NCI-H524 (cell line): ENCODE measurements around the gene ATP6V0A4.
A peak's percentile ranks its signal among the peaks of the same experiment; 100 is the strongest.
"Not testable (repeated sequence)": the region's sequence is repeated elsewhere in the genome, so short reads cannot be mapped to it uniquely, and the experiment has no call there.

Experiments
- DNase-seq, 2 experiments: peaks; one replicate each; lab custom pipeline; 2025; lab: John Stamatoyannopoulos, UW

ATP6V0A4 gene

DNA sequence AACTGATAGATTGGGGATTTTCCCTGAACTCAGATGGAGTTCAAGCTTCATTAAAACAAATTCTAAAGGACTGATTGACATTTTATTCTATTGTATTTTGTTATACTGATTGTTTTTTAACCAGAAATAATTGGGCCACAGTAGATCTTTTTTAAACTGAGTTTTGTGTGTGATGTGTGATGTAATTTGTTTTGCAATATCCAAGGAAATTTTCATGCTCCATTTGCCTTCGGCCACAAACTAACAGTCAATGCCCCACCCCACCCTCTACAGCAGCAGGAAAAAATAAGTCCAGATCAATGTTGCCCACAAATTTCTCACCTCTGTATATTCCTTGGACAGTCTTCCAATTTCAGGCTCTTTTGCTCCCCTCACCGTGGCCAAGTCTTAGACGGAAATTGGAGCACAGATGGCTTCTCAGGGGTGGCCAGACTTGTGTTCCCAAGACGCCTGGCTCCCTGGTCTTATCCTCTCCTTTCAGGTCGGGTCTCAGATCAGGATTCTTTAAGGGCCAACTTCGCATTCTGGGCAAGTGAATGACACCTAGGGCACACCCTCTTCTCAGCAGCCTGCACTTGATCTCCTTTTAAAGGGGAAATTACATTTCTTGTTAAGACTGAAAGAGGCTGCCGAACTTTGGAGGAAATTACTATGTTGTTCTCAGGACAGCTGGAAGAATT is 97.0 kb downstream of the ATP6V0A4 start, which contains the start of gene SVOPL:
SVOPL (minus strand) TSS at position 506 of the 680 bp plus-strand sequence. CDS start 22,317 bp downstream, outside the sequence.
- DNase-seq, result no peak

DNA sequence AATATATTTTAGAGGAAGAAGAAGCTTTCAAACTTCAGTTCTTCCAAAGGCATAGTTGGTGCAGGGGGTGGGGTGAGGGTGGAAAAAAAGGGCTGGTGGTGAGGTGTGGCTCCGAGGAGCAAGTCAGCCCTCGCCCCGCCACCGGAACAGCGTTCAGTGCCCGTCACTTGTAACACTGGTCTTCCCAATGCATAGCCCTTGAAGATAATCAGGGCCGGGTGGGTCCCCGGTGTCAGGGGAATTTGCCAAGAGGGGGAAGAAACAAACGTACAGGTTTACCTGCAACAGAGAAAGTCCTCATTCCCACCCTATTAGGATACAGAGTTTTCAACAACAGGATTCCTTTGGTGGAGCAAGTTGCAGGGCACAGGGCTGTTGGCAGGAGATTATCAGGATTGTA is 98.3 kb downstream of the ATP6V0A4 start:
- DNase-seq, result no peak

DNA sequence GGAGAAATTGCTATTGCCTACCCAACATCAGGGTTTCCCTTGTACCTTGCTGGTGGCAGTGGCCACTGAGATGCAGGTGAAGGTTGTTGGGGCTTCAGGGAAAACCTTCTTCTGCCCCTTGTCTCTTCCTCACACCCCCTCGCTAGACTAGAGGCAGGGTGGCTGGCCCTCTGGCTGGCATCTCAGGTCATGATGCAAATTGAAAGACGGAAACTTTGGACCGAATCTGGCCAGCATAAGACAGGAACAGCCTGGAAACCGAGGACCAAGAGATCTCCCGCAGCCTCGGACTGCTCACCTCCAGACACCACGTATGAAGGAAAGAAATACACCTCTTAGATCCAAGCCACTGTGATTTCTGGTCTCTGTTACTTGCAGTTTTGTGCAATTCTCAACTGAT is 99.7 kb downstream of the ATP6V0A4 start:
- no peak for DNase-seq

DNA sequence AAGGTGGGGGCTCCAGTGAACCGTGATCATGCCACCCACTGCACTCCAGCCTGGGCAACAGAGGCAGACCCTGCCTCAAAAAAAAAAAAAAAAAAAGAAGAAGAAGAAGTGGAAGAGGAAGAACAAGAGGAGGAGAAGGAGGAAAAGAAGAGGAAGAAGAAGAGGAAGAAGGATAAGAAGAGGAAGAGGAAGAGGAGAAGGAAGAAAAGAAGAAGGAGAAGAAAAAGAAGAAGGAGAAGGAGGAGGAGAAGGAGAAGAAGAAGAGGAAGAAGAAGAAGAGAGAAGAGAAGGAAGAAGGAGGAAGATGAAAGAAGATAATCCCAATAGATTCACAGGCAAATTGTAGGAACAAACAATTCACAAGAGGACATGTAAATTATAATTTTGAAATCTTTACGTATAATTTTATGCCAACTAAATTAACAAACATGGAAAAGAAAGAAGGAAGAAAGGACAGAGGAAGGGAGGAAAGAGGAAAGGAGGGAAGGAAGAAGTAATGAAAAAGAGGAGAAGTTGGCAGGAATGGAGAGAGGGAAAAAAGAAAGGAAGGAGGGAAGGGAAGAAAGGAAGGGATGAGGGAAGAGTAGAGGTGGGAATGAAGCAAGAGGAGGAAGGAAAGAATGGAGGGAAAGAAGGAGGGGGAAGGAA is 100.3 kb downstream of the ATP6V0A4 start:
- DNase-seq, result no peak

DNA sequence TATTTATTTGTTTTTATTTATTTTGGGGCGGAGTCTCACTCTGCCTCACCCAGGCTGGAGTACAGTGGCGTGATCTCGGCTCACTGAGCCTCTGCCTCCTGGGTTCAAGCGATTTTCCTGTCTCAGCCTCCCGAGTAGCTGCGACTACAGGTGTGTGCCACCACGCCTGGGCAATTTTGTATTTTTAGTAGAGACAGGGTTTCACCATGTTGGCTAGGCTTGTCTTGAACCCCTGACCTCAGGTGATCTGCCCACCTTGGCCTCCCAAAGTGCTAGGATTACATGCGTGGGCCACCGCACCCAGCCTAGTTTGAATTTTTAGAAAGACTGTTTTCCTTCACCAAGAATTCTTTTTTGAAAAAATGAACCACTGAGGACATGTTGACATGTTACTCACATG is 102.2 kb downstream of the ATP6V0A4 start:
- DNase-seq, result not testable (repeated sequence)

DNA sequence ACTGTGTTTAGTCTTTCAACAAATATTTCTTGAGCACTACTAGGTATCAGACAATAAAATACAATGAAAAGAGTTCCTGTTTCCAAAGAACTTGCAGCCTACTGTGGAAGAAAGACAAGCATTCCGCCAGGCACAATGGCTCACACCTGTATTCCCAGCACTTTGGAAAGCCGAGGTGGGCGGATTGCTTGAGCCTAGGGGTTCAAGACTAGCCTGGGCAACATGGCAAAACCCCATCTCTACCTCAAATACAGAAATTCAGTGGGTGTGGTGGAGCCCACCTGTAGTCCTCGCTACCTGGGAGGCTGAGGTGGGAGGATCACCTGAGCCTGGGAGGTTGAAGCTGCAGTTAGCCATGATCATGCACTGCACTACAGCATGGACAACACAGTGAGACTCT is 102.9 kb downstream of the ATP6V0A4 start:
- no peak for DNase-seq

DNA sequence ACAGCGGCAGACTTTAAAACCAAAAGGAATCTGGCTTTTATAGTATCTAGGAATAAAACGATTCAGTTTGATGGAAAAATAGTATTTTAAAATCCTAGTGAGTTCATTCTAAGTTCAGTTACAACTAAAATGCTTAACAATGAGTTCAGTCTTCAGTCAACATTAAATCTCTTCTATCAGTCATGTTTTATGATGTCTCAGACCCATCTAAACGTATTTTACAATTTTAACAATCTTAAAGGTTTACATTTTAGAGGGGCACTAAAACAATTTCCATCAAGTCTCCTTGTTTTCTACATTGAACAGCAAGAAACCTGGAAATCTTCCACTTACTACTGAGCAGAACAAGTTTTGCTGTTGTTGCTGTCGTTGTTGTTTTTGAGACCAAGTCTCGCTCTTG is 106.8 kb downstream of the ATP6V0A4 start:
- no peak for DNase-seq

DNA sequence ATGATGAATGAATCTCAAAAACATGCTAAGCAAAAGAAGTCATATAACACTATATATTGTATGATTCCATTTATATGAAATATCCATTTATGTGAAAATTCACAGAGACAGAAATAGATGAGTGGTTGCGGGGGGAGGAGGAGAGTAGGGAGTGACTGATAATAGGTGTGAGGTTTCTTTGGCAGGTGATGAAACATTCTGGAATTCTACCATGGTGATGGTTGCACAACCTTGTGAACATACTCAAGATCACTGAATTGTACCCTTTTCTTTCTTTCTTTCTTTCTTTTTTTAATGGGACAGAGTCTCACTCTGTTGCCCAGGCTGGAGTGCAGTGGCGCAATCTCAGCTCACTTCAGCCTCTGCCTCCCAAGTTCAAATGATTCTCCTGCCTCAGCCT is 107.5 kb downstream of the ATP6V0A4 start:
- no peak for DNase-seq

DNA sequence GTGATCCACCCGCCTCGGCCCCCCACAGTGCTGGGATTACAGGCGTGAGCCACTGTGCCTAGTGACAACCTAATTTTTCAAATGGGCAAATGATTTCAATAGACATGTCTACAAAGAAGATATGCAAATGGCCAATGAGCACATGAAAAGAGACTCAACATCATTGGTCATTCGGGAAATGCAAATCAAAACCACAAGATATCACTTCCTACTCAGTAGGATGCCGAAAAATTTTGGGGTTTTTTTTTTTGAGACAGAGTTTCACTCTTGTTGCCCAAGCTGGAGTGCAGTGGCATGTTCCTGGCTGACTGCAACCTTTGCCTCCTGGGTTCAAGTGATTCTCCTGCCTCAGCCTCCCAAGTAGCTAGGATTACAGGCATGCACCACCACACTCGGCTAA is 110.0 kb downstream of the ATP6V0A4 start:
- not testable (repeated sequence) for DNase-seq

DNA sequence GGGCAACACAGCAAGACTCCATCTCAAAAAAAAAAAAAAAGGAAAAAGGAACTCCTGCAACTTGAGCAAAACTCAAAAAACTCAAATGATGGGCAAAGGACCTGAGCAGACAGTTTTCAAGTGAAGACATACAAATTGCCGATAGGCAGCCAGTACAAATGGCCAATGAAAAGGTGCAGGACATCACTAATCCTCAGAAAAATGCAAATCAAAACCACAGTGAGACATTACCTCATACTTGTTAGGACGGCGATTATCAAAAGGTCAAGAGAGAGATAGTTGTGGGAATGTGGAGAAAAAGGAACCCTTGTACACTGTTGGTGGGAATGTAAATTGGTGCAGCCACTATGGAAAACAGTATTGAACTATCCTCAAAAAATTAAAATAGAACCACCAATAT is 113.7 kb downstream of the ATP6V0A4 start:
- no peak for DNase-seq

DNA sequence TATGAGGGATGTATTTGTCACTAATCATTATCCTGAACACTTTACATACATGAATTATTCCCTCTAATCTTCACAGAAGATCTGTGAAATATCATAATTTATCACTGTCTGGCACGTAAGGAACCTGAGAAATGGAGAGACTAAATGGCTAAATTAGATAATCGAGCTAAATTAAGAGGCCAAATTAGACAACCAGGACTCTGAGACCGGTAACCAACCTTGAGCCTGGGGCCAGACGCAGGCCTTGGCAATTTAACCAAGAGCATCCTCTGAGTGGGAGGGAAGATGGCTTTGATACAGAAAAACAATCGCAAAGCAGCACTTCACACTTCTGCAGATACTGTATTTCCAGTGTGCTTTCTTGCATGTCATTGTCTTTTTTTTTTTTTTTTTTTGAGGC is 118.2 kb downstream of the ATP6V0A4 start:
- DNase-seq, result no peak

DNA sequence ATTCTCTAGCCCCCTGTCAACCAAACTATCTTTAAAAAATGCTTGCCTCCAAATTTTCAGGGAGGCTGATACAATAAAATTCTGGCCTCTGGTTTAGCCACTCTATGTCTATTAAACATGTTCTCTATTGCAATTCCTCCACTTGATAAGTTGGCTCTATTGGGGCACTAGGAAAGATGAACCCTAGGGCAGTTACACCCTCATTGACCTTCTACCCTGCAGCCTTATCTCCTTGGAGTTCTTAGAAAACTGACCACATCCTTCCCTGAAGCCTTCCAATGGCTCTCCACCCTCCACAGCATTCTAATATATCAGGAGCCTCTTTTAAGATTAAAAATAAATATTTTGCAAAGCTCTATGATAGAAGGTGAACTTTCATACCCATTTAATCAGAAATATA is 127.4 kb downstream of the ATP6V0A4 start:
- no peak for DNase-seq

DNA sequence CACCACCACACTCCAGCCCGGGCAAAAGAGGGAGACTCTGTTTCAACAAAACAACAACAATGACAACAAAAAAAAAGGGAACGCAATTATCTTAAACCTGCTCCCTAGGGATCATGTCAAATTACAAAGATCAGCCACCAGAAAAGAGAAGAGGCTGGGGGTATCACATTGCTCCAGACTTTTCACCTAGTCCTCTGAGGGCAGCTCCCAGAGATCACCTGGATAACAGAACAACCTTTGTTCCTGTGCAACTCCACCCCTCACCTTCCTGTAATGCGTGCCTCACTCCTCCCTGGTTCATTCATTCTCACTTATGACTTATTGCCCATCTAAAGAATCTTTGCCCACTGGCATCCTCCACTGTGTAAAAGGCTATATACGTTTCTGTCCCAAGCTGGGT is 128.6 kb downstream of the ATP6V0A4 start:
- DNase-seq, result no peak

DNA sequence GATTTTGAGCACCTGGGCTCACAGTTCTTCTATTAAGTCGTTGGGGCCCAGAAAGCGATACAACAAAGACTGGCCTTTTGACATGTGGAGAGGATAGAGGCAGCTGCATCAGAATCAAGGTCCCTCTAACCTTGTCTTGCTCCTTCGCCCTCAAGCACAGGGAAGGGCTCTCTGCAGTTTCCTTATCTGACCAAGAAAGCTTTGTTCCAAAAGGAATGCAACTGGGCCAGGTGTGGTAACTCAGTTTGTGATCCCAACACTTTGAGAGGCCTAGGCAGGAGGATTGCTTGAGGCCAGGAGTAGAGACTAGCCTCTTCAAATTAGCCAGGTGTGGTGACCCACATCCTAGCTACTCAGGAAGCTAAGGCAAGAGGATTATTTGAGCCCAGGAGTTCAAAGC is 129.1 kb downstream of the ATP6V0A4 start:
- no peak for DNase-seq

DNA sequence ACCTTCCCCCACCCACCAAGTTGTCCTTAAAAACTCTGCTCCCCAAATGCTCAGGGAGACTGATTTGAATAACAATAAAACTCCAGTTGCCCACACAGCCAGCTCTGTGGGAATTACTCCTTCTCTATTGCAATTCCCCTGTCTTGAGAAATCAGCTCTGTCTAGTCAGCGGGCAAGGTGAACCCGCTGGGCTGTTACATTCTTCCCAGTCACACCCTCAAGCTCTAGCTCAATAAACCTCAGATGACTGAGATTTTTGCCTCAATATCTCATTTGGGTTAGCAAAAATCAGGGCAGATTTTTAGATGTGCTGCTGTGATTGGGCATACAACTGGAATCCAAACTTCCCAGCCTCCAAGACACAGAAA is 129.8 kb downstream of the ATP6V0A4 start:
- DNase-seq, result no peak

DNA sequence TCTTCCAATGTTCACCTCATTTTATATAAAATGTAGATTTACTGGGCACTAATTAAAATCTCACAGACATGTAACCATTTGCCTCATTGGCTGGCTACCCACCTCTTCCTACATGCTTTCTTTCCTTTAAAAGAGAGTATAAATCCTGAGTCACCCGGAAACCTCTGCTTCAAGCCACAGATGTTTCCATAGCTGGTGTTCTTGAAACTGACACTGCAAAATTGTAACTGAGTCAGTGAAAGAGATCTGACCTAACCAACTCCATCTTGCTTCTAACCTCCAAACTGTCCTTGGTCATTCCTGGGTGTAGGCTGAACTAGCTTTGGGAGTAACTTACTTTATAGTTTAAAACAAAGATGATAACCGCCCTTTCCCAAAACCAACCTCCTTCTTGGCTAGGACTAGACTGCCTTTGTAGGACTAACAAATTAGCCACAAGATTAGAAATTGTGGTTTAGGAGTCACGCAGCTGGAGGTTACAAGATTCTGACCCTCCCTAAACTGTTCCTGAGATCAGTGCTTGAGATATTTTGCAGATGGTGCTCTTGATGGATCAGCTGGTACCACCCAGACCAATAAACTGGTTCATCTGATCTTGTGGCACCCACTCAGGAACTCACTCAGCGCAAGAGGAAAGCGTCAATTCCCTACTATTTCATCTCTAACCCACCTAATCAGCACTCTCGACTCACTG is 130.3 kb downstream of the ATP6V0A4 start:
- DNase-seq, result no peak

DNA sequence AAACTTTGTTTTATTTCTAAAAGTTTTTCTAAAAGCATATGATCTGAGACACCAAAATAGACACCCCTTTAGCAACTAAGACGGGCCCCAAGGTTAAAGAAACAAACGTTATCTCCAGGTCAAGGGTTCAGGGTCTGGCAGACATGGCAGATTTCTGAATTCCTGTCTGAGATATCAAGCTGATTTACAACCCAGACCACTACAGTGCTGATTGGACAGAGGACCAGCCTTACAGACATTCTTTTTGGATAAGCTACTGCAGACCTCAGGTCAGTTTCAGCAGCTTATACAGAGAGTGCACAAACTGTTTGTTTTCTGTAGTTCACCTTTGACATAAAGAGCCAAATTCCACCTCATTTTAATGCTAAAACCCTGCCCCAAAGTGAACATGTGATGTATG is 131.6 kb downstream of the ATP6V0A4 start:
- DNase-seq, result no peak

DNA sequence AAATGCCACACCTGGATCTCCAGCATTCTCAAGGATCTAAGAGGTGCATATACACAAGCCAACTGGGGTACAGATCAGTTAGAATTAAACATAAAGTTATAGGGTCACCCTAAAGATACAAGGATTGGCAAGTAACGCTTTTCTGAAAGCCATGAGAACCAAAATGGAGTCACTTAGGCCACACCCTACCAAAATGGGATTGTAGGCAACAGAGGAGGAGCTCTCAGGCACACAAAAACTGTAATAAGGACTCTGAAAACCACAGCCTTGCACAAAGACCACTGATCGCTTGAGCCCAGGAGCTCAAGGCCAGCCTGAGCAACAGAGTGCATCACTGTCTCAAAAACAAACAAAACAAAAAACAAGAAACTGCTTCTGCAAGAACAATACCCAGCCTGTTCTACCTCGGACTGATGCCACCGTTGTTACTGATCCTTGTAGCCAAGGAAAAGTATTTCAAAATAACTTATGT is 132.3 kb downstream of the ATP6V0A4 start:
- no peak for DNase-seq

DNA sequence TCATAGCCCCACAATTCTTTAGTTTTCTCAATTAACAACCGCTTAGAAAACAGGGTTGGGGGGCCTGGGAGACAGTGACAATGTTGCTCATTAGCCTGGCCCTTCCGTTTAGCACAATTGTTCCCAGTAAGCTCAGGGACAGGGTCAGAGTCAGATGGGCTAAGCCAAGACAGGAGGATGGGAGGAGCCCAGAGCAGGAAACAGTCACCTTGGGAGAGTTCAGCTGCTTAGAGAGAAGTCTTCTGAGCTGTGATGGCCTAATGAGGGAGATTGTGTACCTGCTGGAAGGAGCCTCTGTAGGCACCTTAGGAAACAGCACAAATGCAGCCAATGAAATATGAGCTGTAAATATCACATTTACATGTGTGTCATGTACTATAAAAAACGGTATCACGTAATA is 132.7 kb downstream of the ATP6V0A4 start:
- DNase-seq, result peak in 1 of 2 experiments; percentile 14

DNA sequence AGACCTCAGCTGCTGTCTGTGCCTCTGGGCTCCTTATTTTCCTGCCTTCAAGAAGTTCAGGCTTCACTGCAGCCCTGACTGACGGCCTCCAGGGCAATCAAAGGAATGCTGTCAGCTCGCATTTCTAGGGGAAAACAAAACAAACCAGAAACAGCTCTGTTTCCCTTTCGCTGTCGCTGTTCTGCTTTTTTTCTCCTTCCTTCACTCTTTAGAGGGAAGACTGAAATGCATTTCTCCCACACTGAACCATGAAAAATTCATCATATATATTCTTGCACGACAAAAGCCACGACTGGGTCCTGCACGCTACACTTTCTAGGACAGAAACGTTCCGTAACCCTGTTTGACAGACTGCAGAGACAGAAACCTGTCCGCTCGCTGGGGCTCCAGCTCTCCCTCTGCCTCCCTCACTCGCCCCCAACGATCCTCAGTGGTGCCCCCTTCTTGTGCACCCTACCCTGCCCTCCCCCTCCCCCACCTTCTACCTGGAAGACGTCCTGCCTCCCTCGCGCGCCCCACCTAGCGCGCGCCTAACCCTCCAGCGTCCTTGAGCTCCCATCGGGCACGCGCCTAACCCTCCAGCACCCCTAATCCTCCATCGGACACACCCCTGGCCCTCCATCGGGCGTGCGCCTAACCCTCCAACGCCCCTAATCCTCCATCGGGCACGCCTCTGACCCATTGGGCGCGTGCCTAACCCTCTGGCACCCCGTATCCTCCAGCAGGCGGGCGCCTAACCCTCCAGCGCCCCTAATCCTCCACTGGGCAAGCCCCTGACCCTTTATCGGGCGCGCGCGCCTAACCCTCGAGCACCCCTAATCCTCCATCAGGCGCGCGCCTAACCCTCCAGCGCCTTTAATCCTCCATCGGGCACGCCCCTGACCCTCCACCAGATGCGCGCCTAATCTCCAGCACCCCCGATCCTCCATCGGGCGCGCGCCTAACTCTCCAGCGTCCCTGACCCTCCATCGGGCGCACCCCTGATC is 134.0 kb downstream of the ATP6V0A4 start:
- DNase-seq, result peak; percentile 37 to 62

DNA sequence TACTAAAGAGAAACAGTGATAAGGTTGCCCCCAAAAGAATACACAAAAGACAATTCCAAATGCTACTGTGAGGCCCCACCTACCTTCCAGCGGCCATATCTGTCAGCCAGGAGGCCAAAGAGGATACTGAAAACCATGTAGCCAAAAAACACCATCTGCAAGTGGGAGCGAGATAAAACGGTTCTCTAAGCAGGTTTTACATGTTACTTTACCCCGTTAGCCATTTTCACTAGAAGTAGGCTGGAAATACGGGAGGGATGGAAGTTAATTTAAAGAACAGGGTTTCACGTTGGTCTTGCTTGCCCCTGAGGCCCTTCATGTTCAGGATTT is 135.0 kb downstream of the ATP6V0A4 start:
- no peak for DNase-seq
